Endothelial cell of umbilical vein (primary cell): ENCODE data around the gene LHFPL4. TPM values are rescaled to one million over a fixed set of nuclear protein-coding genes. Genes with fewer than 3 reads are reported as not detected.

Experiments used
- BruUV-seq: library from RNA; stranded (reverse); fragments of 400-500 nt; replicated peaks from 2 replicates; lab custom pipeline; 2021; lab: Mats Ljungman, UMichigan
- CTCF ChIA-PET: fragments of 300-600, 350-600 bp; sonication (Branson Sonifier 250); formaldehyde crosslinking; loops from one replicate; lab custom pipeline; 2021; ENCODE audit warnings: antibody characterized with exemption, inconsistent platforms; lab: Charles Lee
- POLR2A ChIA-PET: fragments of 300-600, 350-600 bp; sonication (Branson Sonifier 250); formaldehyde crosslinking; loops from one replicate; lab custom pipeline; 2021; ENCODE audit warnings: antibody characterized with exemption, inconsistent platforms; lab: Charles Lee
- DNase-seq: peaks from one replicate; pipeline ENCODE4 v3.0.0-alpha.2; 2011; ENCODE audit warnings: low read depth, low spot score
- FAIRE-seq: peaks from 2 replicates; lab custom pipeline; 2011; peaks lifted over from hg19 to GRCh38; lab: Jason Lieb, UNC
- H2AFZ ChIP-seq: 2 replicates; pipeline ENCODE4 v1.6.0; 2012; ENCODE audit warnings: low read depth, low read length, control low read depth, inconsistent platforms
- H3K27ac ChIP-seq: 2 replicates; pipeline ENCODE4 v1.5.1; 2011; ENCODE audit warnings: low read depth, mild to moderate bottlenecking, control low read depth, low read length, moderate library complexity; ENCODE audit not compliant: insufficient read depth
- H3K27me3 ChIP-seq, 2 experiments: 2 replicates each; pipeline versions ENCODE4 v1.6.0 to v1.6.1; 2011; ENCODE audit warnings: low read length in 2 of 2, mixed read lengths in 1 of 2; ENCODE audit not compliant: control insufficient read depth in 2 of 2, insufficient read depth in 2 of 2
- H3K36me3 ChIP-seq, 2 experiments: 2 replicates in 1 of 2; 3 replicates in 1 of 2; pipeline ENCODE4 v1.5.1; 2011; ENCODE audit warnings: low read length in 2 of 2, mild to moderate bottlenecking in 1 of 2, moderate library complexity in 1 of 2; ENCODE audit not compliant: control insufficient read depth in 2 of 2, insufficient read depth in 2 of 2; ENCODE audit errors: extremely low read depth in 1 of 2
- H3K4me1 ChIP-seq: 3 replicates; pipeline ENCODE4 v1.5.1; 2011; ENCODE audit warnings: mild to moderate bottlenecking, low read length; ENCODE audit not compliant: control insufficient read depth, insufficient read depth; ENCODE audit errors: extremely low read depth
- H3K4me2 ChIP-seq: 2 replicates; pipeline ENCODE4 v1.6.1; 2011; ENCODE audit warnings: low read length, control low read depth, mixed read lengths; ENCODE audit not compliant: insufficient read depth
- H3K4me3 ChIP-seq, 3 experiments: fragments of 200-600 bp in 1 of 3; sonication (generic), shearing (Covaris generic) in 1 of 3; replicated peaks in 1 of 3; 2 replicates each; pipeline ENCODE4 v1.5.1; 2011 to 2016; ENCODE audit warnings: control low read depth in 3 of 3, low read length in 3 of 3, mild to moderate bottlenecking in 2 of 3, inconsistent platforms in 1 of 3, low read depth in 1 of 3, moderate library complexity in 1 of 3; ENCODE audit not compliant: insufficient read depth in 1 of 3
- H3K79me2 ChIP-seq: 2 replicates; pipeline ENCODE4 v1.6.0; 2012; ENCODE audit warnings: low read length, inconsistent platforms; ENCODE audit not compliant: control insufficient read depth, insufficient read depth
- H3K9ac ChIP-seq: replicated peaks from 2 replicates; pipeline ENCODE3; 2011; ENCODE audit warnings: low read length, control low read depth; ENCODE audit not compliant: insufficient read depth; ENCODE audit errors: extremely low read depth
- H3K9me1 ChIP-seq: replicated peaks from 3 replicates; pipeline ENCODE4 v1.6.0; 2011; ENCODE audit warnings: mild to moderate bottlenecking, low read length; ENCODE audit not compliant: control insufficient read depth, insufficient read depth; ENCODE audit errors: extremely low read depth
- H3K9me3 ChIP-seq: replicated peaks from 2 replicates; pipeline ENCODE4 v1.5.1; 2012; ENCODE audit warnings: low read length, inconsistent platforms; ENCODE audit not compliant: control insufficient read depth, insufficient read depth
- H4K20me1 ChIP-seq: replicated peaks from 2 replicates; pipeline ENCODE3; 2011; ENCODE audit warnings: mild to moderate bottlenecking, low read length; ENCODE audit not compliant: control insufficient read depth, insufficient read depth; ENCODE audit errors: extremely low read depth
- EZH2 ChIP-seq: IDR thresholded peaks from 2 replicates; pipeline ENCODE4 v1.6.1; 2012; ENCODE audit warnings: borderline replicate concordance, low read depth, mild to moderate bottlenecking, moderate library complexity, low read length, inconsistent platforms; ENCODE audit not compliant: severe bottlenecking
- FOS ChIP-seq: IDR thresholded peaks from 2 replicates; pipeline ENCODE4 v1.6.1; 2011; ENCODE audit warnings: mild to moderate bottlenecking, low read length, moderate library complexity, borderline replicate concordance; ENCODE audit not compliant: insufficient read depth
- GATA2 ChIP-seq: IDR thresholded peaks from 2 replicates; pipeline ENCODE4 v1.7.0; 2011; ENCODE audit warnings: low read depth, mild to moderate bottlenecking, moderate library complexity, mixed read lengths, low read length; ENCODE audit not compliant: insufficient read length, insufficient read depth
- JUN ChIP-seq: IDR thresholded peaks from 2 replicates; pipeline ENCODE4 v1.6.1; 2011; ENCODE audit warnings: borderline replicate concordance, low read depth; ENCODE audit not compliant: insufficient read length, insufficient read depth
- MYC ChIP-seq: IDR thresholded peaks from one replicate; pipeline ENCODE4 v1.6.1; 2011; ENCODE audit warnings: mild to moderate bottlenecking, low read depth, low read length
- POLR2A ChIP-seq: IDR thresholded peaks from 2 replicates; pipeline ENCODE4 v1.6.1; 2012; ENCODE audit warnings: low read depth, mild to moderate bottlenecking, control low read depth, low read length
- POLR2AphosphoS5 ChIP-seq: IDR thresholded peaks from 2 replicates; pipeline ENCODE4 v1.6.1; 2012; ENCODE audit warnings: low read depth, mild to moderate bottlenecking, control low read depth, low read length, moderate library complexity; ENCODE audit not compliant: insufficient read depth
- dilution Hi-C: fragments of 300-500 bp; cut with MboI; formaldehyde crosslinking; loops from one replicate; pipeline ENCODE4 v1.15.0; 2019; ENCODE audit warnings: low sequenced_read_pairs; ENCODE audit not compliant: extremely low pct_ligation_motif_present
- intact Hi-C: fragments of 100-400 bp; cut with micrococcal nuclease; formaldehyde crosslinking; loops from one replicate; pipeline ENCODE4 v1.10.0; 2022
- polyA plus RNA-seq, 4 experiments: library from polyadenylated mRNA; depleted of rRNA in 3 of 4; stranded (reverse) in 3 of 4; unstranded in 1 of 4; fragments of >200 nt; gene quantifications; 2 replicates each; pipeline versions ENCODE4 v1.2.1 to v1.2.3, GENCODE V29; 2011 to 2012; ENCODE audit warnings: missing spikeins in 1 of 4
- total RNA-seq: library from RNA; stranded (reverse); gene quantifications from 2 replicates; pipeline ENCODE4 v1.2.3, GENCODE V29; 2021
- TF ChIP-seq, protein P1 (sequence below): IDR thresholded peaks from 2 replicates; pipeline ENCODE4 v1.6.1; 2011; ENCODE audit not compliant: insufficient read depth, insufficient read length
- TF ChIP-seq, protein P2 (sequence below), 2 donors: IDR thresholded peaks; 1 replicate in 1 of 2; 2 replicates in 1 of 2; pipeline ENCODE4 v1.5.1; 2011; ENCODE audit warnings: low read length in 2 of 2, mild to moderate bottlenecking in 2 of 2, moderate library complexity in 2 of 2, control low read depth in 1 of 2, inconsistent platforms in 1 of 2, low read depth in 1 of 2; ENCODE audit not compliant: insufficient read depth in 1 of 2; ENCODE audit errors: extremely low read depth in 1 of 2

The LHFPL4 gene
- total and polyA plus RNA-seq, 2 donors (not counting 3 experiments of a cell fraction or from before 2014, with no cell fraction given) = not detected

DNA sequence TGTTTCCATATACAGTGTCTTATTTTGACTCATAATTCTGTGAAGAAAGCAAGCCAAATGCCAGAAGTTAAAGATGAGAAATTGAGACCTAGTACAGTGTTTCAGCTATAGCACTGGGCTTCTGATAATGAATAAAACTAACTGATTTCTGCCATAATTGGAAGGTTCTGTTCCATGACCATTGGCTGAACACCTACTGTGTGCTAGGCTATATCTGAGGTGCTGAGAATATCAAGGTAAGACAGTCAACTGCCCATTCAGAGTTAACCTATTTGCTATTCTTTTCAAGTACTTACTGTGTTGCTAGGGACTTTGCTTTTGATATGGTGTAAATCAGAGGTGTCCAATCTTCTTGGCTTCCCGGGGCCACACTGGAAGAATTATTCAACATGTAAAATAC is 73.4 kb downstream of the LHFPL4 start:
- dilution Hi-C loops (no loop called here), intact Hi-C loops (no loop called here)
- Histone ChIP-seq H3K27ac (no peak overlapping the region), H3K27me3 (no peaks in the 10 kb centered on the region), H3K4me3 (no peak overlapping the region), H3K9me1 (no peaks in the 10 kb centered on the region), H3K4me1 (no peaks in the 10 kb centered on the region), H4K20me1 (no peaks in the 10 kb centered on the region), H3K9me3 (no peaks in the 10 kb centered on the region), H3K36me3 (peaks cover 11 to 27% of the 10 kb centered on the region in 2 experiments), H3K9ac (no peak overlapping the region), H3K79me2 (no peaks in the 10 kb centered on the region), H2AFZ (no peak overlapping the region), H3K4me2 (no peak overlapping the region)
- ChIA-PET CTCF (interaction anchor here (1.1 kb wide), 1 partner anchor 23 kb away, joined by 4 read pairs; no protein-coding TSS in a partner anchor), POLR2A (no interaction called here)
- TF ChIP-seq EZH2 (no peak), MYC (no peak), FOS (no peak)
- no peak for DNase-seq
- no TSS peak for BruUV-seq
- no peak for FAIRE-seq

DNA sequence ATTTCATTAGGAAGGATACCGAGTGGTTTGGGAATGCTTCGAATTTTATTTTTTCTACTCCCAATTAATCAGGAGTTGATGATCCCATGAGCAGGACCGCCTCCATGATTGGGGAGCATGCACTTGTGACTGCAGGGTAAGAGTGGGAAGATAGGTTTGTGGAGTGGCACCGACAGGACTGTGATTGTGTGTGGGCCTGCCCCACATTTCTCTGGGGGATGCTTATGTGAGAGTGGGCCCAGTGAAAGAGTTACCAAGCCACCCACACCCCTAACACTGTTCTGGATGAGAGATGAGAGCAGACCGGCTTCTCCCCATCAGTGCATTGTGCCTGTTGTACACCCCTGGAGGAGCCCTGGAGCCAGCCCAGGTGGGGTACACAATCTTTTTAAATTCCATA is 76.7 kb downstream of the LHFPL4 start:
- BruUV-seq = no TSS peak
- POLR2A ChIA-PET = no interaction called here

More for the DNA sequence above, 76.7 kb downstream of the LHFPL4 start:
- H3K4me1 ChIP-seq = no peaks in the 10 kb centered on the region
- H2AFZ ChIP-seq = no peak overlapping the region
- H4K20me1 ChIP-seq = no peaks in the 10 kb centered on the region
- CTCF ChIA-PET = no interaction called here
- H3K4me3 ChIP-seq = no peak overlapping the region
- intact Hi-C loops (no loop called here), dilution Hi-C loops (no loop called here)
- no peak overlapping the region for H3K4me2 ChIP-seq
- no peaks in the 10 kb centered on the region for H3K27me3 ChIP-seq
- FAIRE-seq (no peak), DNase-seq (no peak)
- H3K9ac ChIP-seq = no peak overlapping the region
- H3K9me1 ChIP-seq = no peaks in the 10 kb centered on the region
- peaks cover 2% of the 10 kb centered on the region for H3K79me2 ChIP-seq
- no peaks in the 10 kb centered on the region for H3K9me3 ChIP-seq
- no peak overlapping the region for H3K27ac ChIP-seq
- TF ChIP-seq JUN (no peak), EZH2 (no peak), POLR2A (no peak), MYC (no peak), GATA2 (no peak), FOS (no peak), POLR2AphosphoS5 (no peak)
- TF ChIP-seq, protein P1, sequence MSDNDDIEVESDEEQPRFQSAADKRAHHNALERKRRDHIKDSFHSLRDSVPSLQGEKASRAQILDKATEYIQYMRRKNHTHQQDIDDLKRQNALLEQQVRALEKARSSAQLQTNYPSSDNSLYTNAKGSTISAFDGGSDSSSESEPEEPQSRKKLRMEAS = no peak
- TF ChIP-seq, protein P2, sequence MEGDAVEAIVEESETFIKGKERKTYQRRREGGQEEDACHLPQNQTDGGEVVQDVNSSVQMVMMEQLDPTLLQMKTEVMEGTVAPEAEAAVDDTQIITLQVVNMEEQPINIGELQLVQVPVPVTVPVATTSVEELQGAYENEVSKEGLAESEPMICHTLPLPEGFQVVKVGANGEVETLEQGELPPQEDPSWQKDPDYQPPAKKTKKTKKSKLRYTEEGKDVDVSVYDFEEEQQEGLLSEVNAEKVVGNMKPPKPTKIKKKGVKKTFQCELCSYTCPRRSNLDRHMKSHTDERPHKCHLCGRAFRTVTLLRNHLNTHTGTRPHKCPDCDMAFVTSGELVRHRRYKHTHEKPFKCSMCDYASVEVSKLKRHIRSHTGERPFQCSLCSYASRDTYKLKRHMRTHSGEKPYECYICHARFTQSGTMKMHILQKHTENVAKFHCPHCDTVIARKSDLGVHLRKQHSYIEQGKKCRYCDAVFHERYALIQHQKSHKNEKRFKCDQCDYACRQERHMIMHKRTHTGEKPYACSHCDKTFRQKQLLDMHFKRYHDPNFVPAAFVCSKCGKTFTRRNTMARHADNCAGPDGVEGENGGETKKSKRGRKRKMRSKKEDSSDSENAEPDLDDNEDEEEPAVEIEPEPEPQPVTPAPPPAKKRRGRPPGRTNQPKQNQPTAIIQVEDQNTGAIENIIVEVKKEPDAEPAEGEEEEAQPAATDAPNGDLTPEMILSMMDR (IDR thresholded peaks at IDR 0.05; ENCODE audit: extremely low read depth in 1 of 2, insufficient read depth in 1 of 2, low read depth in 1 of 2, low read length in 2 of 2) = no peak
- H3K36me3 ChIP-seq = peaks cover 32 to 44% of the 10 kb centered on the region in 2 experiments
